Activated B cell treated with CpG ODN at 0.5 μM for 24 hours (primary cell): ENCODE results near the gene FHAD1. TPM values are rescaled to one million over a fixed set of nuclear protein-coding genes. Genes with fewer than 3 reads are reported as not detected.
A peak's percentile ranks its signal among the peaks of the same experiment; 100 is the strongest.

Source experiments
- ATAC-seq: fragments of 200-7000 bp; cut with Tn5 transposase; one replicate; pipeline ENCODE4 v1.10.0; 2021; ENCODE audit warnings: low read depth, mild to moderate bottlenecking, moderate library complexity
- CTCF ChIA-PET: fragments of 350-600 bp; sonication (Branson Sonifier 250); formaldehyde crosslinking; loops from one replicate; lab custom pipeline; 2021; ENCODE audit warnings: antibody characterized with exemption; lab: Charles Lee
- POLR2A ChIA-PET: fragments of 350-600 bp; sonication (Branson Sonifier 250); formaldehyde crosslinking; loops from one replicate; lab custom pipeline; 2021; ENCODE audit warnings: antibody characterized with exemption; lab: Charles Lee
- DNase-seq: peaks from one replicate; pipeline ENCODE4 v3.0.0; 2022
- H3K27ac Mint-ChIP-seq: one replicate; pipeline ENCODE4 v1.8.0; 2020; ENCODE audit warnings: mixed read lengths
- H3K27me3 Mint-ChIP-seq: one replicate; pipeline ENCODE4 v1.8.0; 2021; ENCODE audit warnings: mixed read lengths
- H3K36me3 Mint-ChIP-seq: one replicate; pipeline ENCODE4 v1.8.0; 2021; ENCODE audit warnings: low read depth, mixed read lengths
- H3K4me1 Mint-ChIP-seq: one replicate; pipeline ENCODE4 v1.8.0; 2021; ENCODE audit warnings: mixed read lengths
- H3K4me3 Mint-ChIP-seq: one replicate; pipeline ENCODE4 v1.8.0; 2020; ENCODE audit warnings: mild to moderate bottlenecking, mixed read lengths
- H3K9me3 Mint-ChIP-seq: one replicate; pipeline ENCODE4 v1.8.0; 2020; ENCODE audit warnings: mixed read lengths
- CTCF ChIP-seq: fragments of 200-600 bp; IDR thresholded peaks from one replicate; pipeline ENCODE4 v1.8.0; 2022; ENCODE audit warnings: antibody characterized with exemption, mild to moderate bottlenecking
- intact Hi-C: fragments of 100-400 bp; cut with micrococcal nuclease; formaldehyde crosslinking; loops from one replicate; pipeline ENCODE4 v1.15.1; 2024
- total RNA-seq: library from RNA; stranded (reverse); gene quantifications from 2 replicates; pipeline ENCODE4 v1.2.3, GENCODE V29; 2022

FHAD1 gene
- total RNA-seq, 1 donor from 2014 or later: not detected

- no peak for TF ChIP-seq CTCF
- DNase-seq: no peak
- peaks cover 12% of the 10 kb centered on the region for H3K4me1 Mint-ChIP-seq
- peaks cover 5% of the 10 kb centered on the region for H3K9me3 Mint-ChIP-seq
- CTCF ChIA-PET: no interaction called here
- ATAC-seq: no peak
- peaks cover 28% of the 10 kb centered on the region for H3K27me3 Mint-ChIP-seq
- no peak overlapping the region for H3K27ac Mint-ChIP-seq
- H3K36me3 Mint-ChIP-seq: no peaks in the 10 kb centered on the region
- intact Hi-C loops: no loop called here
- peak overlapping the region; percentile 52 for H3K4me3 Mint-ChIP-seq
- POLR2A ChIA-PET: no interaction called here
Observed at GRCh38 chr1:15261155-15262002, 14.4 kb downstream of the FHAD1 start.

DNA sequence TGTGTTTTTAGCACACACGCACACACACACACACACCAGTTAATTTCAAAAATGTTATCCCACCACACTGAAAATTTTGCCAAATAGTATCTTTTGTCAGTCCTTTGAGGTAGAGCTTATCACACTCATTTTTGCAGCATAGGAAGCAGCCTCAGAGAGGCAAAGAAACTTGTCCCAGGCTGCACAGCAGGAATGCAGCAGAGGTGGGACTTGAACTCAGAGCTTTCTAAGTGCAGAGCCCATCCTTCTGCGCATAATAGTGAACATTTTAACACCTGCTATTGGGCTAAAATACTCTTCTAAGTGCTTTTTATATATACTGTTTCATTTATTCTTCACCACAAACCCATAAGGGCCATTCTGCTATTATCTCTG is 15.0 kb downstream of the FHAD1 start:
- ChIA-PET CTCF (no interaction called here), POLR2A (no interaction called here)
- TF ChIP-seq CTCF: no peak
- intact Hi-C loops: no loop called here
- Mint-ChIP-seq H3K36me3 (no peaks in the 10 kb centered on the region), H3K4me3 (no peak overlapping the region), H3K27me3 (peaks cover 33% of the 10 kb centered on the region), H3K27ac (no peak overlapping the region), H3K9me3 (peaks cover 5% of the 10 kb centered on the region), H3K4me1 (peaks cover 12% of the 10 kb centered on the region)
- no peak for ATAC-seq
- no peak for DNase-seq

GRCh38 chr1:15262706-15263105 is 15.7 kb downstream of the FHAD1 start:
- Mint-ChIP-seq H3K9me3 (peaks cover 5% of the 10 kb centered on the region), H3K4me3 (no peak overlapping the region), H3K27me3 (peaks cover 33% of the 10 kb centered on the region), H3K36me3 (no peaks in the 10 kb centered on the region), H3K27ac (no peak overlapping the region), H3K4me1 (peaks cover 12% of the 10 kb centered on the region)
- ATAC-seq (no peak), DNase-seq (no peak)
- no peak for TF ChIP-seq CTCF
- POLR2A ChIA-PET: no interaction called here
- CTCF ChIA-PET: no interaction called here
- intact Hi-C loops: no loop called here

- Mint-ChIP-seq H3K27ac (no peak overlapping the region), H3K4me3 (no peak overlapping the region), H3K36me3 (no peaks in the 10 kb centered on the region), H3K27me3 (peaks cover 41% of the 10 kb centered on the region), H3K4me1 (peaks cover 12% of the 10 kb centered on the region), H3K9me3 (peaks cover 5% of the 10 kb centered on the region)
- ChIA-PET CTCF (no interaction called here), POLR2A (no interaction called here)
- DNase-seq: no peak
- TF ChIP-seq CTCF: no peak
- intact Hi-C loops: no loop called here
- ATAC-seq: no peak
Observed at GRCh38 chr1:15264769-15265168, 17.7 kb downstream of the FHAD1 start.

DNA sequence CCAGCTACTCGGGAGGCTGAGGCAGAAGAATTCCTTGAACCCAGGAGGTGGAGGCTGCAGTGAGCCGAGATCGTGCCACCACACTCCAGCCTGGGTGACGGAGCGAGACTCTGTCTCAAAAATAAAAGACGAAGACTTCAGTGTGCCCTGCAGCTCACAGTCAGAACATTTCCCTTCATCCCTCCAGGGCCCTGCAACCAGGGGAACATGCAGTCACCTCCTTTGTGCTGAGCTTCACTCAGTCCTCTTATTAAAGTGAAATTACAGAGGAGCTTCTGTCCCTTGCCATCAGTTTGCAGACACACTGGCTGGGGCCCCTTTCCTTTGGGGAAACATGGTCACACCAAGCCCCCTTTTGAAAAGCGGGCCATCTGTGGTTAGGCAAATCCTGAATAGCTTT is 24.2 kb downstream of the FHAD1 start:
- CTCF ChIA-PET: no interaction called here
- ATAC-seq (no peak), DNase-seq (no peak)
- intact Hi-C loops: no loop called here
- Mint-ChIP-seq H3K9me3 (no peaks in the 10 kb centered on the region), H3K4me1 (no peaks in the 10 kb centered on the region), H3K36me3 (no peaks in the 10 kb centered on the region), H3K27me3 (peaks cover 33% of the 10 kb centered on the region), H3K27ac (no peak overlapping the region), H3K4me3 (no peak overlapping the region)
- no peak for TF ChIP-seq CTCF
- POLR2A ChIA-PET: no interaction called here
